Spinal cord (tissue), 10 donors: ENCODE data around the gene NRDC. TPM values are rescaled to one million over a fixed set of nuclear protein-coding genes. Genes with fewer than 3 reads are reported as not detected.
"Not testable (repeated sequence)": the region's sequence is repeated elsewhere in the genome, so short reads cannot be mapped to it uniquely, and the experiment has no call there.

Source experiments
- DNase-seq, 6 donors: peaks; one replicate each; pipeline versions ENCODE4 v3.0.0 to v3.0.0-alpha.2; 2013 to 2015; ENCODE audit warnings: low spot score in 6 of 6, low read depth in 4 of 6
- H3K27ac ChIP-seq: one replicate; pipeline ENCODE4 v1.5.1; 2013; ENCODE audit warnings: low read depth, low read length, control low read depth
- H3K27me3 ChIP-seq: one replicate; pipeline ENCODE4 v1.6.1; 2013; ENCODE audit warnings: low read length; ENCODE audit not compliant: control insufficient read depth, insufficient read depth
- H3K36me3 ChIP-seq: one replicate; pipeline ENCODE4 v1.6.1; 2013; ENCODE audit warnings: low read length; ENCODE audit not compliant: control insufficient read depth, insufficient read depth
- H3K4me1 ChIP-seq: one replicate; pipeline ENCODE4 v1.6.1; 2013; ENCODE audit warnings: low read length; ENCODE audit not compliant: control insufficient read depth, insufficient read depth
- H3K4me3 ChIP-seq: one replicate; pipeline ENCODE4 v1.5.1; 2013; ENCODE audit warnings: low read depth, low read length, control low read depth
- H3K9me3 ChIP-seq: one replicate; pipeline ENCODE4 v1.6.1; 2013; ENCODE audit warnings: low read length; ENCODE audit not compliant: control insufficient read depth, insufficient read depth
- WGBS: methylation state at CpG from one replicate; pipeline ENCODE4 v1.1.5; 2013; ENCODE audit warnings: missing lambda C conversion rate; ENCODE audit not compliant: insufficient coverage; 5-methylcytosine and 5-hydroxymethylcytosine counted together
- polyA plus RNA-seq, 2 donors: library from polyadenylated mRNA; unstranded; fragments of 120-200 nt; gene quantifications; one replicate each; pipeline ENCODE4 v1.2.1, GENCODE V29; 2013; ENCODE audit not compliant: insufficient read length in 2 of 2
- total RNA-seq, 2 donors: library from RNA; depleted of rRNA in 1 of 2; stranded (reverse); fragments of 120-200 nt in 1 of 2; fragments of >200 nt in 1 of 2; gene quantifications; one replicate each; pipeline versions ENCODE4 v1.2.3 to v1.2.4, GENCODE V29; 2013 to 2014
- donor health status: healthy.

The NRDC gene
- total and polyA plus RNA-seq, 4 donors = 89.3 to 146 (median 109) TPM

GRCh38 chr1:51898090-51898734 lies 19.7 kb upstream of the NRDC start:
- Histone ChIP-seq H3K27ac (no peak overlapping the region), H3K27me3 (peaks cover 11% of the 10 kb centered on the region), H3K9me3 (no peaks in the 10 kb centered on the region), H3K36me3 (no peaks in the 10 kb centered on the region), H3K4me3 (no peak overlapping the region), H3K4me1 (no peaks in the 10 kb centered on the region)
- no peak for DNase-seq
- 77% methylated on average over 4 of the region's 6 CpGs for WGBS

- Histone ChIP-seq H3K4me3 (no peak overlapping the region), H3K27ac (no peak overlapping the region), H3K36me3 (no peaks in the 10 kb centered on the region), H3K9me3 (no peaks in the 10 kb centered on the region), H3K27me3 (peaks cover 11% of the 10 kb centered on the region), H3K4me1 (no peaks in the 10 kb centered on the region)
- no peak for DNase-seq
These were observed 19.1 kb upstream of the NRDC start for GRCh38 chr1:51897699-51898031.

- not testable (repeated sequence) for H3K27ac ChIP-seq, H3K4me1 ChIP-seq, H3K4me3 ChIP-seq, H3K36me3 ChIP-seq, DNase-seq, H3K9me3 ChIP-seq
- peaks cover 19% of the 10 kb centered on the region for H3K27me3 ChIP-seq
- 100% methylated on average over 1 of the region's 2 CpGs for WGBS
These were observed 16.2 kb upstream of the NRDC start for GRCh38 chr1:51894748-51895147.

- Histone ChIP-seq H3K4me3 (peak overlapping the region; percentile 98), H3K27me3 (no peaks in the 10 kb centered on the region), H3K27ac (peak overlapping the region; percentile 99), H3K36me3 (no peaks in the 10 kb centered on the region), H3K9me3 (no peaks in the 10 kb centered on the region), H3K4me1 (peaks cover 16% of the 10 kb centered on the region)
- WGBS = under 1% methylated on average over 17 of the region's 17 CpGs
- DNase-seq = no peak
These were observed 265 bp downstream of the NRDC start for GRCh38 chr1:51878308-51878615.

- no peaks in the 10 kb centered on the region for H3K36me3 ChIP-seq
- H3K4me3 ChIP-seq = peak overlapping the region; percentile 98
- peak in 3 of 6 donors; percentile 1 to 5 (median 3) for DNase-seq
- H3K27me3 ChIP-seq = no peaks in the 10 kb centered on the region
- WGBS = 0% methylated on average over 12 of the region's 21 CpGs
- H3K4me1 ChIP-seq = peaks cover 16% of the 10 kb centered on the region
- no peaks in the 10 kb centered on the region for H3K9me3 ChIP-seq
- H3K27ac ChIP-seq = peak overlapping the region; percentile 99
These were observed 856 bp downstream of the NRDC start for GRCh38 chr1:51877434-51878307.

- Histone ChIP-seq H3K4me1 (peaks cover 16% of the 10 kb centered on the region), H3K36me3 (peaks cover 3% of the 10 kb centered on the region), H3K9me3 (no peaks in the 10 kb centered on the region), H3K27me3 (no peaks in the 10 kb centered on the region), H3K4me3 (no peak overlapping the region), H3K27ac (no peak overlapping the region)
- DNase-seq = no peak
These were observed 2.7 kb downstream of the NRDC start for GRCh38 chr1:51875836-51876235.

GRCh38 chr1:51875291-51875772 lies 3.2 kb downstream of the NRDC start:
- Histone ChIP-seq H3K27ac (no peak overlapping the region), H3K9me3 (no peaks in the 10 kb centered on the region), H3K36me3 (peaks cover 3% of the 10 kb centered on the region), H3K4me3 (no peak overlapping the region), H3K27me3 (no peaks in the 10 kb centered on the region), H3K4me1 (peaks cover 16% of the 10 kb centered on the region)
- no peak for DNase-seq
- WGBS = 80% methylated on average over 1 of the region's 6 CpGs

- not testable (repeated sequence) for H3K4me3 ChIP-seq, H3K9me3 ChIP-seq, H3K36me3 ChIP-seq, H3K27me3 ChIP-seq, H3K27ac ChIP-seq, DNase-seq
- peaks cover 11% of the 10 kb centered on the region for H3K4me1 ChIP-seq
- 100% methylated on average over 1 of the region's 1 CpG for WGBS
These were observed 5.3 kb downstream of the NRDC start for GRCh38 chr1:51873270-51873669.

- peaks cover 3% of the 10 kb centered on the region for H3K4me1 ChIP-seq
- 93% methylated on average over 2 of the region's 6 CpGs for WGBS
- H3K9me3 ChIP-seq = no peaks in the 10 kb centered on the region
These were observed 7.1 kb downstream of the NRDC start for GRCh38 chr1:51871351-51871975.

More at GRCh38 chr1:51871351-51871975, 7.1 kb downstream of the NRDC start:
- Histone ChIP-seq H3K36me3 (peaks cover 3% of the 10 kb centered on the region), H3K27ac (no peak overlapping the region), H3K4me3 (no peak overlapping the region), H3K27me3 (no peaks in the 10 kb centered on the region)
- no peak for DNase-seq
